ENCODE results near the gene PTPRJ. TPM values are rescaled to one million over a fixed set of nuclear protein-coding genes. Genes with fewer than 3 reads are reported as not detected.

PTPRJ gene
- total and polyA plus RNA-seq, 2 donors (not counting 1 experiment from before 2014, with no cell fraction given) = 5.3 to 5.8 TPM

DNA sequence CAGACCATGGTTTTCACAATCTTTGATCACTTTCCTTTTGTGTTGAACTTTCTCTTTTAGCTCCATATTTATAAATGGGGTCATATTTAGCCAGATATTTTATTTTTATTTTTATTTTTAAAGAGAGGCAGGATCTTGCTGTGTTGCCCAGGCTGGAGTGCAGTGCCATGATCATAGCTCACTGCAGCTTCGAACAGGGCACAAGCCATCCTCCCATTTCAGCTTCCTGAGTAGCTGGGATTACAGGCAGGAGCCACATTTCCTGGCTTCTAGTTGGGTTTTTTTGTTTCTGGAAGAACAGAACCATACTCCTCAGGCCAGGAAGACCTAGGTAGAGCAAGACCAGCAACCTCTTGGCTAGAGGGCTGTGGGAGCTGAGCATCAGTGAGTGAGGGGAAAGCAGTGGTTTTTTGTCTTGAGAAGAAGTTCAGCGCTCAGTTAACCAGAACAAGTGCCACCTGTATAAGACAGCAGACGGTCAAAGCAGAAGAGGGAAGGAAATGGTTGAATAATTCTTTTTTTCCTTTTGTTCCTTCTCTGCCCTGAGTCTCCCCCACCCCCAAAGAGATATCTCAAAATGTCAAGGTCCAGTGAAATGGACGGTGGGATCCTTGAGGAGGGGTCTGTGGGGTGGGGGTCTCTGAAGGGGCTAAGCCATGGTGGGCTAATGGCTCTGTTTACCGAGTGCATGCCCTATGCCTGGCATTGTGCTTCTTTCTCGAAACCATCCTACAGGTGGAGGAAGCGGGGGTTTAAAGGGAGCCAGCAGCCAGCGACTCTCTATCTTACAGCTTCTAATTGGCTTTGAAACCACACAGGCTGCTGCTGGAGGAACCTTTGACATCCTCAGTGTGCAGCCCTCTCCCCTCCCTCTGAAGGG lies 63.0 kb downstream of the PTPRJ start:
- no peak for DNase-seq (ENCODE audit: low read depth in 2 of 2)
- no peak overlapping the region for H3K27ac ChIP-seq (ENCODE audit: insufficient read depth, low read length)
- H3K9me3 ChIP-seq (ENCODE audit: control insufficient read depth, insufficient read depth, low read depth, low read length) = no peaks in the 10 kb centered on the region
- no peak overlapping the region for H3K4me3 ChIP-seq (replicated peaks in 1 of 4; ENCODE audit: control extremely low read depth in 1 of 4, insufficient read depth in 1 of 4, low read depth in 3 of 4, low read length in 4 of 4)
- H3K27me3 ChIP-seq (ENCODE audit: control insufficient read depth, insufficient read depth, low read length) = no peaks in the 10 kb centered on the region
- H3K4me1 ChIP-seq (ENCODE audit: control insufficient read depth, extremely low read depth, insufficient read depth, low read length) = no peaks in the 10 kb centered on the region
- no peak for TF ChIP-seq EZH2 (IDR thresholded peaks at IDR 0.05; ENCODE audit: low read length, missing control alignments)
- TF ChIP-seq, protein P1, sequence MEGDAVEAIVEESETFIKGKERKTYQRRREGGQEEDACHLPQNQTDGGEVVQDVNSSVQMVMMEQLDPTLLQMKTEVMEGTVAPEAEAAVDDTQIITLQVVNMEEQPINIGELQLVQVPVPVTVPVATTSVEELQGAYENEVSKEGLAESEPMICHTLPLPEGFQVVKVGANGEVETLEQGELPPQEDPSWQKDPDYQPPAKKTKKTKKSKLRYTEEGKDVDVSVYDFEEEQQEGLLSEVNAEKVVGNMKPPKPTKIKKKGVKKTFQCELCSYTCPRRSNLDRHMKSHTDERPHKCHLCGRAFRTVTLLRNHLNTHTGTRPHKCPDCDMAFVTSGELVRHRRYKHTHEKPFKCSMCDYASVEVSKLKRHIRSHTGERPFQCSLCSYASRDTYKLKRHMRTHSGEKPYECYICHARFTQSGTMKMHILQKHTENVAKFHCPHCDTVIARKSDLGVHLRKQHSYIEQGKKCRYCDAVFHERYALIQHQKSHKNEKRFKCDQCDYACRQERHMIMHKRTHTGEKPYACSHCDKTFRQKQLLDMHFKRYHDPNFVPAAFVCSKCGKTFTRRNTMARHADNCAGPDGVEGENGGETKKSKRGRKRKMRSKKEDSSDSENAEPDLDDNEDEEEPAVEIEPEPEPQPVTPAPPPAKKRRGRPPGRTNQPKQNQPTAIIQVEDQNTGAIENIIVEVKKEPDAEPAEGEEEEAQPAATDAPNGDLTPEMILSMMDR (conservative IDR thresholded peaks at IDR 0.05 in 1 of 2, IDR thresholded peaks at IDR 0.05 in 1 of 2; ENCODE audit: low read depth in 1 of 2, low read length in 2 of 2) = no peak
- no peak overlapping the region for H2AFZ ChIP-seq (ENCODE audit: low read length)
- H3K9ac ChIP-seq (ENCODE audit: insufficient read depth, low read length) = no peak overlapping the region
- H3K79me2 ChIP-seq (ENCODE audit: control insufficient read depth, insufficient read depth, low read length) = no peaks in the 10 kb centered on the region
- H4K20me1 ChIP-seq (ENCODE audit: control insufficient read depth, extremely low read depth, insufficient read depth, low read length) = no peaks in the 10 kb centered on the region
- no peak overlapping the region for H3K4me2 ChIP-seq (ENCODE audit: extremely low read depth, insufficient read depth, low read length)
- no peaks in the 10 kb centered on the region for H3K36me3 ChIP-seq (ENCODE audit: control insufficient read depth, insufficient read depth, low read length)

DNA sequence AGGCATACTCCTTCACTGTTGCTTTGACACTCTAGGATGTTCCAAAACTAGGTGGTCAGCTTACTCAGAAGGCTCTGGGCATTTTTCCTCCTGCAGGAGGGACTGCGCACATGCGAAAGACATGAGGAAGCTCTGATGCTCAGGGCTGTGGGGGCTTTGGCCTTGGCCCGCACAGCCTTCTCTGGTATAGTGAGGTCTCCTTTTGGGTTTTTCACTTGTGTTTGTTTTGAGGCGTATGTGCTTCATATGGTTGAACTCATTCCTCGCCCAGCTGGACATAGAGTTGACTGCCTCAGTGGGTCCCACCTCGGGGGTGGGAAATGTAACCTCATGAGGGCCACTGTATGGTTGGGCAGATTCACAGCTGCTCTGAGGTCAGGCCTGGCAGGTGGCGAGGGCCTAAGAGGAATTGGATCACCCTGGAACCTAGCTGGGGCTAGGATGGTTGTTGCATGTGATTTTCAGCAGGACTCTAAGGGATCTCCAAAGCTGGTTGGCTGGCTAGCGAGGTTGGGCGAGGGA lies 63.7 kb downstream of the PTPRJ start:
- TF ChIP-seq, protein P1 (conservative IDR thresholded peaks at IDR 0.05 in 1 of 2, IDR thresholded peaks at IDR 0.05 in 1 of 2; ENCODE audit: low read depth in 1 of 2, low read length in 2 of 2) = no peak
- no peak for TF ChIP-seq EZH2 (IDR thresholded peaks at IDR 0.05; ENCODE audit: low read length, missing control alignments)
- Histone ChIP-seq H3K9ac (ENCODE audit: insufficient read depth, low read length) (no peak overlapping the region), H3K27ac (ENCODE audit: insufficient read depth, low read length) (no peak overlapping the region), H3K27me3 (ENCODE audit: control insufficient read depth, insufficient read depth, low read length) (no peaks in the 10 kb centered on the region), H3K4me1 (ENCODE audit: control insufficient read depth, extremely low read depth, insufficient read depth, low read length) (no peaks in the 10 kb centered on the region), H3K4me3 (replicated peaks in 1 of 4; ENCODE audit: control extremely low read depth in 1 of 4, insufficient read depth in 1 of 4, low read depth in 3 of 4, low read length in 4 of 4) (no peak overlapping the region), H4K20me1 (ENCODE audit: control insufficient read depth, extremely low read depth, insufficient read depth, low read length) (no peaks in the 10 kb centered on the region), H2AFZ (ENCODE audit: low read length) (no peak overlapping the region), H3K4me2 (ENCODE audit: extremely low read depth, insufficient read depth, low read length) (no peak overlapping the region), H3K9me3 (ENCODE audit: control insufficient read depth, insufficient read depth, low read depth, low read length) (no peaks in the 10 kb centered on the region), H3K36me3 (ENCODE audit: control insufficient read depth, insufficient read depth, low read length) (no peaks in the 10 kb centered on the region), H3K79me2 (ENCODE audit: control insufficient read depth, insufficient read depth, low read length) (no peaks in the 10 kb centered on the region)
- DNase-seq (ENCODE audit: low read depth in 2 of 2) = no peak

DNA sequence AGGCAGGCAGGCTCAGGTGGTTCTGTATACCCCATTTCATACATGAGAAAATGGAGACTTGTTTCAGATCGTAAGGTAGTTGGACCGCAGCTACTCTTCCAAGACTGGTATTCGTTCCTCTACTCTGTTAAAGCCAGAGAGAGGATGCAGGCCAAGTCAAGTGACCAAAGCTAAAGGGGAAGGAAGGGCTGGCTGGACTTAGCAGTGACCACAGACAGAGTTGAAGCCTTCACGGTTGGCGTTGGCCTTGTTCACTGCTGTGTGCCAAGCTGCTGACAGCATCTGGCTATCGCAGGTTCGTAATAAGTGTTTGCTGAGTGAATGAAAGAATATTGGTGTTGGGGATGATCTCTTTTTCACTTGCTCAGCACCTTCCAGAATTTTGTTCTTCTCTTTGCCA lies 64.2 kb downstream of the PTPRJ start:
- H3K9me3 ChIP-seq (ENCODE audit: control insufficient read depth, insufficient read depth, low read depth, low read length) = no peaks in the 10 kb centered on the region
- no peaks in the 10 kb centered on the region for H4K20me1 ChIP-seq (ENCODE audit: control insufficient read depth, extremely low read depth, insufficient read depth, low read length)
- H3K4me3 ChIP-seq (replicated peaks in 1 of 4; ENCODE audit: control extremely low read depth in 1 of 4, insufficient read depth in 1 of 4, low read depth in 3 of 4, low read length in 4 of 4) = no peak overlapping the region
- no peaks in the 10 kb centered on the region for H3K27me3 ChIP-seq (ENCODE audit: control insufficient read depth, insufficient read depth, low read length)
- DNase-seq (ENCODE audit: low read depth in 2 of 2) = no peak
- TF ChIP-seq EZH2 (IDR thresholded peaks at IDR 0.05; ENCODE audit: low read length, missing control alignments) = no peak
- TF ChIP-seq, protein P1 (conservative IDR thresholded peaks at IDR 0.05 in 1 of 2, IDR thresholded peaks at IDR 0.05 in 1 of 2; ENCODE audit: low read depth in 1 of 2, low read length in 2 of 2) = no peak
- H3K36me3 ChIP-seq (ENCODE audit: control insufficient read depth, insufficient read depth, low read length) = no peaks in the 10 kb centered on the region
- no peaks in the 10 kb centered on the region for H3K4me1 ChIP-seq (ENCODE audit: control insufficient read depth, extremely low read depth, insufficient read depth, low read length)
- no peak overlapping the region for H2AFZ ChIP-seq (ENCODE audit: low read length)
- H3K79me2 ChIP-seq (ENCODE audit: control insufficient read depth, insufficient read depth, low read length) = no peaks in the 10 kb centered on the region
- H3K4me2 ChIP-seq (ENCODE audit: extremely low read depth, insufficient read depth, low read length) = no peak overlapping the region
- no peak overlapping the region for H3K27ac ChIP-seq (ENCODE audit: insufficient read depth, low read length)
- no peak overlapping the region for H3K9ac ChIP-seq (ENCODE audit: insufficient read depth, low read length)
